Loucy (cell line): ENCODE measurements around the gene SPPL3.

ENCODE experiments used
- CTCF ChIP-seq: fragments of 200-600 bp; sonication (generic); conservative IDR thresholded peaks from 2 replicates; pipeline ENCODE4 v1.5.1; 2014; ENCODE audit warnings: mild to moderate bottlenecking, antibody characterized with exemption, low read length
- EZH2phosphoT487 ChIP-seq: fragments of 200-600 bp; IDR thresholded peaks from 2 replicates; pipeline ENCODE4 v1.6.1; 2018; ENCODE audit warnings: antibody characterized with exemption, mild to moderate bottlenecking, moderate library complexity, borderline replicate concordance

- TF ChIP-seq CTCF, result no peak
- no peak for TF ChIP-seq EZH2phosphoT487
Measured at GRCh38 chr12:120738252-120739030, 165.7 kb downstream of the SPPL3 start.
